HS-5 (cell line): Measurements from ENCODE around the gene CEP250.
"Not testable (repeated sequence)": the region's sequence is repeated elsewhere in the genome, so short reads cannot be mapped to it uniquely, and the experiment has no call there.

Experiments
- DNase-seq: peaks from one replicate; pipeline ENCODE4 v3.0.0-alpha.2; 2012; ENCODE audit warnings: low read depth

Gene CEP250, protein sequence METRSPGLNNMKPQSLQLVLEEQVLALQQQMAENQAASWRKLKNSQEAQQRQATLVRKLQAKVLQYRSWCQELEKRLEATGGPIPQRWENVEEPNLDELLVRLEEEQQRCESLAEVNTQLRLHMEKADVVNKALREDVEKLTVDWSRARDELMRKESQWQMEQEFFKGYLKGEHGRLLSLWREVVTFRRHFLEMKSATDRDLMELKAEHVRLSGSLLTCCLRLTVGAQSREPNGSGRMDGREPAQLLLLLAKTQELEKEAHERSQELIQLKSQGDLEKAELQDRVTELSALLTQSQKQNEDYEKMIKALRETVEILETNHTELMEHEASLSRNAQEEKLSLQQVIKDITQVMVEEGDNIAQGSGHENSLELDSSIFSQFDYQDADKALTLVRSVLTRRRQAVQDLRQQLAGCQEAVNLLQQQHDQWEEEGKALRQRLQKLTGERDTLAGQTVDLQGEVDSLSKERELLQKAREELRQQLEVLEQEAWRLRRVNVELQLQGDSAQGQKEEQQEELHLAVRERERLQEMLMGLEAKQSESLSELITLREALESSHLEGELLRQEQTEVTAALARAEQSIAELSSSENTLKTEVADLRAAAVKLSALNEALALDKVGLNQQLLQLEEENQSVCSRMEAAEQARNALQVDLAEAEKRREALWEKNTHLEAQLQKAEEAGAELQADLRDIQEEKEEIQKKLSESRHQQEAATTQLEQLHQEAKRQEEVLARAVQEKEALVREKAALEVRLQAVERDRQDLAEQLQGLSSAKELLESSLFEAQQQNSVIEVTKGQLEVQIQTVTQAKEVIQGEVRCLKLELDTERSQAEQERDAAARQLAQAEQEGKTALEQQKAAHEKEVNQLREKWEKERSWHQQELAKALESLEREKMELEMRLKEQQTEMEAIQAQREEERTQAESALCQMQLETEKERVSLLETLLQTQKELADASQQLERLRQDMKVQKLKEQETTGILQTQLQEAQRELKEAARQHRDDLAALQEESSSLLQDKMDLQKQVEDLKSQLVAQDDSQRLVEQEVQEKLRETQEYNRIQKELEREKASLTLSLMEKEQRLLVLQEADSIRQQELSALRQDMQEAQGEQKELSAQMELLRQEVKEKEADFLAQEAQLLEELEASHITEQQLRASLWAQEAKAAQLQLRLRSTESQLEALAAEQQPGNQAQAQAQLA (N-terminal part only)

DNA sequence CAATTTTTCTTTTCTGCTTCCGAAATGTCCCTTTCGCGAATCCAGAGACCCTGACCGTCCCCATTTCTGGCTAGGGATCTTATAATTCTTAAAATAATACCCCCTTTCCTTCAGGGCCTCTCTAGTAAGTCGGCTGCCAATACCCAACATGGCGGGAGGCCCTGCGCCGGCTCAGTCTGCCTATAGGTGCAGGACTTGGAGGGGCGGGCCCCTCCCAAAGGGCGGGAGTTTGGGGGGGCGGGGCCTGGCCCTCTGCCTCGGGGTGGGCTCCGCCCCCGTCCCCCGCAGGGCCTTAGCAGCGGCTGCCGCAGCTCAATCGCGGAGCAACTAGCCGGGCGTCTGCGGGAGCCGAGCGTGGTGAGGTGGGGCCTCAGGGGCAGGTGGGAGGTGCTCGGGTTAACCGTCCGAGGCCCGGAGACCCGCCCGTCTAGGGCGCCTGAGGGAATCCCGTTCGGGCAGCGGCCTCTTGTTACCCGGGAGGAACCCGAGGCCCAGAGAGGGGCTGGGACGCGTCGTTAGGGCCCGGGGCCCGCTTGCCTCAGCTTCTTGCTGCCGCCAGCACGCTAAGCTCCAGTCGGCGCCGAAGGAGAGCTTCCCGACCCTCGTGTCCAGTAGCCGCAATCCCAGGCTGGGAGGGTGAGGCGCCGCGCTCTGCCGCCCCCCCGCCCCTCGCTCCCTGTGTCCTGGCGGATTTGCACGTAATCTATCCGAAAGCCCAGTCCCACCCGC, at the start of gene CEP250:
CEP250 (plus strand) TSS at position 718 of the 729 bp plus-strand sequence. CDS start 6,770 bp downstream, outside the sequence.
- peak; percentile 90 for DNase-seq

DNA sequence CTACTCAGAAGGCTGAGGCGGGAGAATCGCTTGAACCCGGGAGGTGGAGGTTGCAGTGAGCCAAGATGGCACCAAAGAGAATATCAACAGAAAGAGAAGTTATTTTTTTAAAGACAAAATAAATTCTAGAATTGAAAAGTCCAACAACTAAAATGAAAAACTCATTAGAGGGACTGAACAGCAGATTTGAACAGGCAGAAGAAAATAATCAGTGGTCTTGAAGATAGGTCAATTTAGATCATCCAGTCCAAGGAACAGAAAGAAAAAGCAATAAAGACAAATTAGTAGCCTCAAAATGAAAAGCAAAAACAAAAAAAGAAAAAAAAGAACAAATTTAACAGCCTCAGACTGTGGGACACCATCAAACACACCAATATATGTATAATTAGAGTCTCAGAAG, 49.6 kb upstream of the CEP250 start:
- no peak for DNase-seq

DNA sequence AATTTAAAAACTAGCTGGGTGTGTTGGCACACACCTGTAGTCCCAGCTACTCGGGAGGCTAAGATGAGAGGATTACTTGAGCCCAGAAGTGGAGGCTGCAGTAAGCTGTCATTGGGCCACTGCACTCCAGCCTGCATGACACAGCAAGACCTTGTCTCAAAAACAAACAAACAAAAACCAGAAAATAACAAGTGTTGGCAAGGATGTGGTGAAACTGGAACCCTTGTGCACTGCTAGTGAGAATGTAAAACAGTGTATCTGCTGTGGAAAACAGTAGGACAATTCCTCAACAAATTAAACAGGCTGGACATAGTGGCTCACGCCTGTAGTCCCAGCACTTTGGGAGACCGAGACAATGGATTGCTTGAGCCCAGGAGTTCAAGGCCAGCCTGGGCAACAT, 47.1 kb upstream of the CEP250 start:
- DNase-seq, result no peak

DNA sequence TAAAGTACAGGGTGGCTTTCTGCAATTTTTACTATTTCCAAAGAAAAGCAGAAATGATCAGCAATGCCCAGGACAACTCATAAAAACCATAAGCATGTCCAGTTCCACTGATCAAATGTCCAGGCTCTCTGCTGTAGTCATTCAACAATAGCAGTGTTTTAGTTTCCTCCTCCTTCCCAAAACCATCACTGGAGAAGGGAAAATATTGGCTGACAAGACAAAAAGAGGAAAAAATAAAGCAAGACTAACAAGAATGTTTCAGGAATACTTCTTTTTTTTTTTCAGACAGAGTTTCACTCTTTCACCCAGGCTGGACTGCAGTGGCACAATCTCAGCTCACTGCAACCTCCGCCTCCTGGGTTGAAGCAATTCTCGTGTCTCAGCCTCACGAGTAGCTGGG, 45.9 kb upstream of the CEP250 start:
- DNase-seq, result no peak

DNA sequence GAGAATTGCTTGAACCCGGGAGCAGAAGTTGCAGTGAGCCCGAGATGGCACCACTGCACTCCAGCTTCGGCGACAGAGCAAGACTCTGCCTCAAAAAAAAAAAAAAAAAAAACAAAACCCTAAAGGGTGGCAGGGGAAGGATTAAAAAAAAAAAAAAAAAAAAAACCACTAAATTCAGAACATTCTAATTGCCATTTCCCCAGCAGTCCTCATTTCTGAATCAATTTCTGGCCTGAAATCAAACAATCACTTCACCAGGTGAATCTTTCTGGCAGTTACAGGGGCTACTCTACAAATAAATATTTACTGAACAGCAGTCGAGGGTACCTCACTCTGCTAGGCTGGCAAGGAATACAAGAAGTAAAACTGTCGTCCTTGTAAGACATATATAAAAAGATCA, 44.8 kb upstream of the CEP250 start:
- DNase-seq, result no peak

DNA sequence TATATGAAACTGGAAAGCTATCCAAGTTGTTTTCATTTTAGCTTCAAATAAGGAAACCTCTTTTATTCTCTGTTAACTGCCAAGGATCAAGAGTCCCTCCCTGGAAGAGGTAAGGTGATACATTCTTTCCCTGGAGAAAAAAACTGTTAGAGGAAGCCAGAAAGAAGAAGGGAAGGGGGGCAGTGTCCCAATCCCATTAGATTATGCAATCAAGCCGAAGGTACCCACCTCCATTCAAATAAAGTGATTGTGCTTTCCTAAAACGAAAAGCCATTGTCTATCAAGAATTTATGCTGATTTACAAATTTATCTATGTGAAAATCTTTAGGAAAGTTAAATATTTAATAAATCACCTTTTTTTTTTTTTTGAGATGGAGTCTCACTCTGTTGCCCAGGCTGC, 34.1 kb upstream of the CEP250 start:
- DNase-seq, result no peak

DNA sequence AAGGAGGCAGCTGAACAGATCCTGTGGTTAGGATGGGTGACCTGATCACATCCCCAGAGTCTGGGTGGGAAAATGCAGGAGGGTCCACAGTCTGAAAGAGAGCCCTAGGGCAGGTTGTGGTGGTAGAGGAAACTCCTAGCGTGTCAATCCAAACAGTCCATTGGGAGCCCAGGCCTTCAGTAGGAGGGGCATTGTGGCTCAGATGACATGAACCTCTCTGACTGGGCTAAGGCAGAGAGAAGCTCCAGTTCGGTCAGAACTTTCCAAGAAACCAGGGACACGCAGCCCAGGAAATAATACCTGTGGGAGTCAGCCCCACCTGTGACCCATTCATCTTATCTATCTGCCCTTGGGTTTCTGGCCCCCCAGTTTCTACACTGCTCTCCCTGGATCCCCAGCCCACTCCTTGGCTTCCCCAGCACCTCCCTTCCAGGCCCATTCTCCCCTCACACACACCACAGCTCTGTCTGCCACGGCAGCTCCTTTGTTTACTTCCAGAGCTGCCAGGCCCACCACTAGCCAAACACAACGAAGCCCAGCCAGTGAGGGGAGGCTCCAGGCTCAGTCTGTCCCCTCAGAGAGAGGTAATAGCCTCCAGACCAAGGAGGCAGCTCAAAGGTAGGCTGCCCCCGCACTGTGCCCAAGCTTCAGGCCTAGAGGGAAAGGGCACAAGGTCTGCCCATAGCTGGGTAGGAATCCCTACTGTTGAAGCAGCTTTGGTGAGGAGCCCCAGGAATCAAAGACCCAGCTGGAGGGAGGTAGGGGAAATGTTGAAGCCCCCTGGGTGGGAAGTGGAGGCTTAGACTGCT, 23.6 kb upstream of the CEP250 start:
- DNase-seq, result no peak

DNA sequence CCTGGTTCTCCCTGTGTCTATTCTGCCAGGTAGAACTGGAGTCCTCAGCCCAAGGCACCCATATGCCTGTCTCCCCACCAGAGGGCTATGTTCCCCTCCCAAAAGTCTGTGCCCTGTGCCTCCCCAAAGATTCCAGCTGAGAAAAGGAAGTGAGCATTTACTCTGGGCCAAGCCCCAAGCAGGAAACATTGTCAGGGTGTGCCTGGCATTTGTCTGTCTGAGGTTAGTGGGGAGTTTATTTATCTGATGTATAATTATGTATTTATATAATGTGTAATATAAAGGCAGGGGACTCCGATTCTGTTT, 23.0 kb upstream of the CEP250 start:
- DNase-seq, result no peak

DNA sequence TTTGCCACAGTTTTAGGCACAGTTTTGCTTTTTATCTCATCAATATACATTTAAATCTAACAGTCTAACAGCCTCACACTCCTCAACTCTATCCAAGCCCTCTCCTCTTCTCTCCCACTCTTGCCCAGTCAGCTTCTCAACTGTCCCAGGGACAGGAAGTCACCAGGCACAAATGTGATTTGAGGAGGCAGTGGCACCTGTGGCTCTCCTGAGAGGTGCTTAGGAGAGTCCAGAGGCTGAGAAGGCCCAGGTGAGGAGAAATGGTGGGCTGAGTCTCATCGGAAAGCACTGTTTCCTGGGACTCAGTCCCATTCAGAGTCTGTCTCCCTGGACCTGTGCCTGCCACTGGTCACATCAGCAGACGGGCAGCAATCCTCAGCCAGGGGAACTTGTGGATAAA, 22.1 kb upstream of the CEP250 start:
- DNase-seq, result no peak

DNA sequence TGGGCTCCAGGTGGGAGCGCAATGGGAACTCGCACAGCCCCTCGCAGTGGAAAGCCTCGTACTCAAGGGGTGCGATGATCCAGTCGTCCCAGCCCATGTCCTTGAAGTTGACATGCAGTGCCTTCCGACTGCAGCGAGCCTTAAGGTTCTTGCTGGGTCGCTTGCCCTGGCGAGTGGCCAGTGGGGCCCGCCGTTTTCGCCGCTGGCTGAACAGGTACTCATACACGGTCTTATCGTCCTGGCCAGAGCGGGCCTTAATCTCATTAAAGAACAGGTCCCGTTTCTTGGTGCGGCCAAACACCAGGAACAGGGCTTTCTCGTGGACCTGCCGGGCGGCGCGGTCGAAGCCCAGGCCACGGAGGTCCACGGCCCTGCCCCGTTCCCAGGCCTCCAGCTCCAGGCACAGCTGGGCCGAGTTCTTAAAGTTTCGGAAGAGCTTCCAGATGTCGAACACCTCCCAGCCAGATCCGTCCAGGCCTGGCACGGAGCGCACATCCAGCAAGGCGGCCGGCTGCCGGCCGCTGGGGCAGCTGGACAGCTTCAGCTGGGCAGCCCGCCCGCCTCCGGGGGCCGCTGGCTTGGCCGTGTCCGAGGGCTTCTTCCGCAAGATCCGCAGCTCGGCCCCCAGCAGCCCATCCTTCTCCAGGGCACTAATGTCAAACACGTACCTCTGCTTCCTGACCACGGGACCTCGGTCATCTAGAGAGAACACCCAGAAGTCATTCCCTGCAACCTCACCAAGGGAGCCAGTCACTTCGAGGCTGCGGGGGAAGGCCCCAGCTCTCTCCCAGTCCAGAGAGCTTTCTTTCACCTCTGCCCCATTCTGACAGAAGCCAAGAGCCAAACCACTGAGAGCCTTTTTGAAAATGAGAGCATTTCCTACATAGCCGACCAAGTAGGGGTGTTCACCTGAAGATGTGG, 21.1 kb upstream of the CEP250 start:
- no peak for DNase-seq

DNA sequence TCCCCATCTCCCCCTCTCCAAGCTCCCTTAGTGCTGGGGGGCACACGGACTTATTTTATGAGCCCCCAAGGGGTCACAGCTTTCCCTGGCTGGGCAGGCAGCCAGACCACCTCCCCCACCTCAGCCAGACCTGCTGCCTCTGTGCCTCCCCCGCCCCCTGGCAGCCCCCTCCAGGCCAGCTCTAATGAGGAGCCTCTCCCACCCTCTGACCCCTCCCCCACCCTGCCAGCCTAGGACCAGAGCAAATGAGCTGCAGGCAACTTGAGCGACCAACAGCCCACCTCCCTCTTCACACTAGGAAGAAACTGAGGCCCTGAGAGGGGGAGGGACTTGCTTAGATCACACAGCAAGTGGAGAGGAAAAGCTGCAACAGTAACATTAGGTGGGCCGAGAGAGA, 19.2 kb upstream of the CEP250 start:
- no peak for DNase-seq

DNA sequence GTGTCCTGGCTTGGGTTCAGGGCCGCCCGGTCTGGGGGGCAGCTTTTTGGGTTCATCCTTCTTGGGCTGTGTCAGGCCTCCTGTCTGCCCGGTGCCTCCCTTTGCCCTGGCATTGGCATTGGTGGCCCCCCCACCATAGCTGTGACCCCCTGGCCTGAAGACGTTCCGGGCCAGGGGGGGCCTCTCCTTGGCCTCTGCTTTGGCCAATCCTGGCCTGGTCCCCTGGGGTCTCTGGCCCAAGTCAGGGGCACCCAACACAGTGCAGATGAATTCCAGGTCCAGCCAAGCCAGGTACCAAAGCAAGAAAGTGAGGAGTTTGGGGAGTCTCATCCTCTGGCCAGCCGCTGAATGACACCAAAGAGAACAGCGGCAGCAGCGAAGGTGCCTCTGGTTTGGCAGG, 17.8 kb upstream of the CEP250 start:
- no peak for DNase-seq

DNA sequence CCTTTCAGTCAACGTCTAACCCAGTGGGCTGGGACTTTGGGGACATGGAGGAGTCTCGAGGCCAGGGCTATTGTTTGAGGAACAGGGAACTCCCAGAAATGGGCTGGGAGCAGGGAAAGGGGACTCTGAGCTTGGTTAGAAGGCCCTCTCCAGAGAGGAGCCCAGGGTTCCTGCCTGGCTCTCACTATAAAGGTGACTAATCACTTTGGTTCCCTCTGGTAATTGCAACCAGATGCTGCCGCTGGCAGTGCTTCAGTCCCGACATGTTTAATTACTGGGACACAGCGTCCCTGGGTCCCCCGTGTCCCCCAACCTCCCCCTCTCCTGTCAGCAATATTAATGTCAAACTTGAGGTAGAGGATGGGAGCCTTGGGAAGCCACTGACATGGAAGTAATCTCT, 12.4 kb upstream of the CEP250 start:
- peak; percentile 78 for DNase-seq

DNA sequence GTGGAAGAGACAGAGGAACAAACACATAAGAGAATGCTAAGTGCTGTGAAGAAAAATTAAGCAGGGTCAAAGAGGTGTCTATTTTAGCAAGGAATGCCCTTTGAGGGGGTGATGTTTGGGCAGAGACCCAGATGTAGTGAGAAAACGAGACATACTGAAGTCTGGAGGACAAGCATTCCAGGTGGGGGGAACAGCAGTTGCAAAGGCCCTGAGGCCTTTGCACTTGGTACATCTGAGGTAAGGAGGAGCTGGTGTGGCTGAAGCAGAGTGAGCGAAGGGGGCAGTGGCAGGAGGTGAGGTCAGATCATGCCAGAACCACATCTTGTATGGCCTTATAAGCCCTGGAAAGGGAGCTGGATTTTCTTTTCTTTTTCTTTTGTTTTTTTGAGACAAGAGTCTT, 11.2 kb upstream of the CEP250 start:
- DNase-seq, result no peak

DNA sequence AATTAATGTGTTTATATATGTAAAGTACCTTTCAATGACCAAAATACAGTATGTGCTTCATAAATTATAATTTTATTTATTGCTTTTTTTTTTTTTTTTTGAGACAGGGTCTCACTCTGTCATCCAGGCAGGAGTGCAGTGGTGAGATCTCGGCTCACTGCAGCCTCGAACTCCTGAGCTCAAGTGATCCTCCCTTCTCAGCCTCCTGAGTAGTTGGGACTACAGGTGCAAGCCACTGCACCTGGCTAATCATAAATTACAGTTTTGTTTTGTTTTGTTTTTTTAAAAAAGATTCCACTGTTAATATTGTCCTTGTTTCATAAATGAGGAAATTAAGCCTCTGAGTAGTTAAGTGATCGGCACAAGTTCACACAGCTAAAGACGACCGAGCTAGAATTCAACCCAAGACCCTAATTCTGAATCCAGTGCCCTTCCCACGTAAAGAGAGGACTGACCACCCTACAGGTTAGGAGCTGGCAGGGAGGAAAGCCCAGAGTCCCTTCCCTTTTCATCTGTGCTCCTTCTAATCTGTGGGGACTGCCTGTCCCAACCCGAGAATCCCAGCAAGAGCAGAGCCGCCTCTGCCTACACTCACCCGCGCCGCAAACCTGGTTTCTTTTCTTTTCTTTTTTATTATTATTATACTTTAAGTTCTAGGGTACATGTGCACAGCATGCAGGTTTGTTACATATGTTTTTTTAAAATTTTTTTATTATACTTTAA, 8.9 kb upstream of the CEP250 start:
- no peak for DNase-seq

DNA sequence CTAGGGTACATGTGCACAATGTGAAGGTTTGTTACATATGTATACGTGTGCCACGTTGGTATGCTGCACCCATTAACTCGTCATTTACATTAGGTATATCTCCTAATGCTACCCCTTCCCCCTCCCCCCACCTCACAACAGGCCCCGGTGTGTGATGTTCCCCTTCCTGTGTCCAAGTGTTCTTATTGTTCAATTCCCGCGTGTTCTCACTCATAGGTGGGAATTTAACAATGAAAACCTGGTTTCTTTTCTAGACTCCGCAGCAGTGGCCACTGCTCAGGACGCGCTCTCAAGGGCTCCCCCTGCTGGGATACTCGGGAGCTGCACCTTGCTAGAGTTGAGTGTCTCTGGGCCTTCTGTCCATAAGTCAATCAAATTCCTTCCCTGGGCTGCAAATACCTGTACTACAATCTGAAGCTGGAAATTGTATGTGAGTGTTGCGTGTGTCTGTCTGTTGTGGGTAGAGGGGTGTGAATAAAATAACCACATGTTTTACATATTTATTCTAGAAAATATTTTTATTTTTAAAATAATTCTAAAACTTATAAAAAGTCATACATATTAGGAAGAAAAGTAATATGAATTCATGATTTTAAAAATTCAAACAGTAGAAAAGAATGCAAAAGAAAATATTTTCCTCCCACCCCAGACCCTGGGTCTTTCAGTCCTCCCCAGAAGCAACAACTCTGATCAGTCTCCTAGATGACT, 8.2 kb upstream of the CEP250 start:
- DNase-seq, result peak; percentile 60

DNA sequence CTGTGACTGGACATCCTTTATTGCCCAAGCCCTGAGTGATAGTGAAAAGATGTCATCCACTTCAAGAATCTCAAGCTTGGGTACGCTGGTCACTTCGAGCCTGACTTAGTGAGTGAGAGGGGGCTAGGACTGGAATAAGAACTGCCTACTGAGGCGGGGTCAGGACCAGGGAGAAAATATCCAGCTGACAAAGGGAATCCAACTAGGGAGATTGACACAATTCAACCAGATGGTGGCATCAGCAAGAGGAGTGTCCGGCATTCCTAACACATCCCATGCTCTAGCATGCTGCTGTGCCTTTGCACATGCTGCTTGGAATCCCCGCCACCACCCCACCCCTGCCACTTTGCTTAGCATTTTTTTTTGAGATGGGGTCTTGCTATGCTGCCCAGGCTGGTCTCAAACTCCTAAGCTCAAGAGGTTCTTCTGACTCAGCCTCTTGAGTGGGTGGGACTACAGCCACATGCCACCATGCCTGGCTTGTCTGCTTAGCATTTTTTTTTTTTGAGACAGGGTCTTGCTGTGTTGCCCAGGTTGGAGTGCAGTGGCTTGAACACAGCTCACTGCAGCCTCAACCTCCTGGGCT, 6.5 kb upstream of the CEP250 start:
- no peak for DNase-seq

DNA sequence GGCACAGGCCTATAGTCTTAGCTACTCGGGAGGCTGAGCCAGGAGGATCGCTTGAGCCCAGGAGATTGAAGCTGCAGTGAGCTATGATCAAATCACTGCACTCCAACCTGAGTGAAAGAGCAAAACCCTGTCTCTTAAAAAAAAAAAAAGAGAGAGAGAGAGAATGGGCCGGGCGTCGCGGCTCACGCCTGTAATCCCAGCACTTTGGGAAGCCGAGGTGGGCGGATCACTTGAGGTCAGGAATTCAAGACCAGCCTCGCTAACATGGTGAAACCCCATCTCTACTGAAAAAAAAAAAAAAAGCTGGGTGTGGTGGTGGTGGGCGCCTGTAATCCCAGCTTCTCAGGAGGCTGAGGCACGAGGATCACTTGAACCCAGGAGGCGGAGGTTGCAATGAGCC, 5.5 kb upstream of the CEP250 start:
- DNase-seq, result not testable (repeated sequence)
